Mucosa of descending colon (tissue), 3 donors: Measurements from ENCODE around the gene CNOT6L. TPM values are rescaled to one million over a fixed set of nuclear protein-coding genes. Genes with fewer than 3 reads are reported as not detected.

Experiments used
- ATAC-seq: fragments of 200-7000 bp; cut with Tn5 transposase; one replicate; pipeline ENCODE4 v1.9.1; 2020; ENCODE audit warnings: mild to moderate bottlenecking, moderate library complexity
- DNase-seq, 3 donors: peaks; one replicate each; pipeline ENCODE4 v3.0.0-alpha.2; 2020
- H3K36me3 ChIP-seq: fragments of 200-600 bp; one replicate; pipeline ENCODE4 v1.8.0; 2021; ENCODE audit warnings: low read depth, mild to moderate bottlenecking
- H3K4me1 ChIP-seq: fragments of 200-600 bp; one replicate; pipeline ENCODE4 v1.8.0; 2021; ENCODE audit warnings: low read depth, mild to moderate bottlenecking
- H3K4me3 ChIP-seq: fragments of 200-600 bp; one replicate; pipeline ENCODE4 v1.8.0; 2021; ENCODE audit warnings: mild to moderate bottlenecking
- H3K9me3 ChIP-seq: fragments of 200-600 bp; one replicate; pipeline ENCODE4 v1.8.0; 2021; ENCODE audit warnings: mild to moderate bottlenecking
- CTCF ChIP-seq: fragments of 200-600 bp; IDR thresholded peaks from one replicate; pipeline ENCODE4 v1.8.0; 2022; ENCODE audit warnings: antibody characterized with exemption, mild to moderate bottlenecking
- intact Hi-C, 2 donors: fragments of 100-400 bp; cut with DNase I in 1 of 2; cut with micrococcal nuclease in 1 of 2; formaldehyde crosslinking; loops; one replicate each; pipeline versions ENCODE4 v1.11.0 to v1.11.1; 2022; cut with DNase I, micrococcal nuclease
- total RNA-seq, 3 donors: library from RNA; stranded (reverse); fragmentation: NEBNext Ultra II Directional in 2 of 3; extraction: Animal tissue kit (Norgen Biotek cat#: 25700) in 2 of 3; gene quantifications; one replicate each; pipeline versions ENCODE4 v1.2.1 to v1.2.4, GENCODE V29; 2021 to 2023
- donor health status: DM: no; HTN: no; CAD: no; lungs with moderate emphysema.
- donor health status: DM: no; HTN: no; CAD: no.
- donor health status: DM: no; HTN: yes; CAD: no.

The CNOT6L gene
- total RNA-seq, 3 donors from 2014 or later, result 38.5 to 51.0 (median 42.7) TPM

- Histone ChIP-seq H3K4me3 (no peak overlapping the region), H3K4me1 (no peaks in the 10 kb centered on the region), H3K36me3 (no peaks in the 10 kb centered on the region), H3K9me3 (no peaks in the 10 kb centered on the region)
- DNase-seq (no peak), ATAC-seq (no peak)
- TF ChIP-seq CTCF, result no peak
- intact Hi-C loops, result no loop called here
These were observed 14.1 kb upstream of the CNOT6L start for GRCh38 chr4:77833126-77833724.

- intact Hi-C loops, result no loop called here
- no peak overlapping the region for H3K4me3 ChIP-seq
- H3K9me3 ChIP-seq, result no peaks in the 10 kb centered on the region
- no peaks in the 10 kb centered on the region for H3K4me1 ChIP-seq
- no peak for DNase-seq
- no peaks in the 10 kb centered on the region for H3K36me3 ChIP-seq
- ATAC-seq, result peak; percentile 72
- TF ChIP-seq CTCF, result no peak
These were observed 8.2 kb upstream of the CNOT6L start for GRCh38 chr4:77827343-77827742.

GRCh38 chr4:77826275-77826674 is 7.1 kb upstream of the CNOT6L start:
- DNase-seq, result no peak
- no peak for TF ChIP-seq CTCF
- no peak overlapping the region for H3K4me3 ChIP-seq
- H3K36me3 ChIP-seq, result no peaks in the 10 kb centered on the region
- intact Hi-C loops, result no loop called here
- ATAC-seq, result no peak
- peaks cover 2% of the 10 kb centered on the region for H3K4me1 ChIP-seq
- no peaks in the 10 kb centered on the region for H3K9me3 ChIP-seq

- Histone ChIP-seq H3K4me3 (no peak overlapping the region), H3K4me1 (peaks cover 19% of the 10 kb centered on the region), H3K36me3 (no peaks in the 10 kb centered on the region), H3K9me3 (no peaks in the 10 kb centered on the region)
- ATAC-seq (no peak), DNase-seq (peak in 1 of 3 donors; percentile 20)
- TF ChIP-seq CTCF, result no peak
- intact Hi-C loops, result no loop called here
These were observed 2.6 kb upstream of the CNOT6L start for GRCh38 chr4:77821775-77822174.

- no peak for ATAC-seq
- TF ChIP-seq CTCF, result no peak
- intact Hi-C loops, result no loop called here
- Histone ChIP-seq H3K4me1 (peaks cover 25% of the 10 kb centered on the region), H3K4me3 (peak overlapping the region; percentile 73), H3K9me3 (no peaks in the 10 kb centered on the region), H3K36me3 (no peaks in the 10 kb centered on the region)
- DNase-seq, result peak in 1 of 3 donors; percentile 21
These were observed 1.7 kb upstream of the CNOT6L start for GRCh38 chr4:77820649-77821561.
